Brain pericyte (primary cell): ENCODE data around the gene IGF2R.
"Not testable (repeated sequence)": the region's sequence is repeated elsewhere in the genome, so short reads cannot be mapped to it uniquely, and the experiment has no call there.

Experiments used
- DNase-seq: peaks from one replicate; pipeline ENCODE4 v3.0.0-alpha.2; 2012; ENCODE audit warnings: low read depth, low spot score

The IGF2R gene

DNA sequence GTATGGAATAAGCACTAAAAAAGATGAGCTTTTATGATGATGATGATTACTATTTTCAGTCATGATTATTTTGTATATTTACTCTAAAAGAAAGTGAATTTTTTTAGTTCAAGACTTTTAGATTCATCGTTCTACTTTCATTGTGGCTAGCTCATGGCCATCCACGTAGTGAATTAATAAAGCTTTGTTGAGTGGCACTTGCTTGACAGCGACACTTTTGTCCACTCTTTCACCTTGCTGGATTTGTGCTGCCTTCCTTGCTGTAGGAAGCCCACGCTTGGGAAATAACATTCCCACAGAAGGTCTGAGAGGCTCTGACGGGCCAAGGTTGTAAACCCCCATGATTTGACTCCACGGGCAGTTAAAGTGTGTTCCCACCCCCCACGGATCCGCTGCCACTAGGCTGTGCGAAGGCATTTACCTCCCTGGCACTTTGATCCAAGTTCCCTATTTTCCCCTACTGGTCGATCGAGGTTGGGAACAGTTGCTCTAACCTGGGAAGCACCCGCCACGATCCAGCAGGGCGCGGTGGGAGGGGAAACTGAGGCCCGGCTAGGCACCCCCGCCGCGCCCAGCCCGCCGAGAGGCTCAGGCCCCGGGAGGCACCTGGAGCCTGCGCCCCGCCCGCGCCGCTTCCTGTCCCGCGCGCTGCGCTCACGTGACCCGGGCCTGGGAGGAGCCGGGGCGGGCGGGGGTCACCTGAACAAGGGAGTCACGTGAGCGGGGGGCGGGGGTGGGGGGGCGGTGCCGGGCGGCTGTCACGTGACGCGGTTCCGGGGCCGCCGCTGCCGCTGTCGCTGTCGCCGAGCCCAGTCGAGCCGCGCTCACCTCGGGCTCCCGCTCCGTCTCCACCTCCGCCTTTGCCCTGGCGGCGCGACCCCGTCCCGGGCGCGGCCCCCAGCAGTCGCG lies at the start of gene IGF2R:
TSS of gene IGF2R (plus strand) at position 788 of the 909 bp plus-strand sequence. CDS start 165 bp downstream, outside the sequence.
- DNase-seq: no peak

DNA sequence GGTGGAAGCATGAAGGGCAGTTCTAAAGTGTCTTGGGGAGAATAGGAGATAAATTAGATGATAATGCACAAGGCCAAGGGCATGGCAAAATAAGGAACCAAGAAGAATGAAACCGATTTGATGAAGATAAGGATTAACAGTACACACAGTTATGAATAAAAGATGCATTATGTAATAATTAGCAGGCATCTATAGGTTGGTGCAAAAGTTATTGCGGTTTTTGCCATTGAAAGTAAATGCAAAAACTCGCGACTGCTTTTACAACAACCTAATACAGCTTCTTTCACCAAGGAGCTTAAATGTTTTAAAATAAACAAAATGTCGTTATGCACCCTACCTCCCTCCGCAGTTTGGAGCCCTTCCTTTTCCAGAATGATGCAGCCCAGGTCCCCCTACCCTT lies 49.1 kb upstream of the IGF2R start:
- no peak for DNase-seq

GRCh38 chr6:159924150-159924549 lies 44.7 kb upstream of the IGF2R start:
- DNase-seq: not testable (repeated sequence)

DNA sequence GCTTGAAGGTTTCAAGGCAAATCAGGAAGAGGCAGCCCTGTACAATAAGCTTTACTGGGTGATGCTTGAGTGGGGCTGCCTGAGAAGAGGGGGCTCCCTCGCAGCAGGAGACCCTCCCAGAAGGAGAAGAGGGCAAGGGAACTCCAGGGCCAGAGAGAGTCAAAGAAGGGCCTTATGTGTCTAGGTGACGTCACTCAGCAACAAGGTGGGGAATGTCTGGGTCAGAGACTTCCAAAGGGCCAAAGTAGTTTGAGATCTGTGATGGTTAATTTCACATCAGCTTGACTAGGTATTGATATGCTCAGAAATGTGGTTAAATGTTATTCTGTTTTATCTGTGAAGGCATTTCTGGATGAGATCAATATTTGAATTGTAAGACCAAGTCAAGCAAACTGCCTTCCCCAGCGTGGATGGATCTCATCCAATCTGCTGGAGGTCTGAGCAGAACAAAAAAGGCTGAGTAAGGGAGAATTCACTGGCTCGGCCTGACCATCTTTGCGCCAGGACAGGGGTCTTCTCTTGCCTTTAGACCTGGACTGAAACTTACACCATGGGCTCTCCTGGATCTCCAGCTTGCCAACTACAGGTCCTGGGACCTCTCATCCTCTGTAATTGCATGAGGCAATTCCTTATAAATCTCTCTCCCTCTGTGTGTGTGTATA lies 42.2 kb upstream of the IGF2R start:
- no peak for DNase-seq

GRCh38 chr6:159929819-159930218 lies 39.1 kb upstream of the IGF2R start:
- no peak for DNase-seq

DNA sequence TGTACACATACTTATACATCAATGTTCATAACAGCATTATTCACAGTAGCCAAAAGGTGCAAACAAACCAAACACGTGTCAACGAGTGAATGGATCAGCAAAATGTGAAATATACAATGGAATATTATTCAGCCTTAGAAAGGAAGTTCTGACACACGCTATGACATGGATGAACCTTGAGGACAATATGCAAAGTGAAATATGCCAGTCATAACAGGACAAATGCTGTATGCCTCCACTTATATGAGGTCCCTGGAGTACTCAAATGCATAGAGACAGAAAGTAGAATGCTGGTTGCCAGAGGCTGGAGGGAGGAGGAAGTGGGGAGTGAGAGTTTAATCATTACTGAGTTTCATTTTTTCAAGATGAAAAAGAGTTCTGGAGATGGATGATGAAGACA lies 37.8 kb upstream of the IGF2R start:
- no peak for DNase-seq

DNA sequence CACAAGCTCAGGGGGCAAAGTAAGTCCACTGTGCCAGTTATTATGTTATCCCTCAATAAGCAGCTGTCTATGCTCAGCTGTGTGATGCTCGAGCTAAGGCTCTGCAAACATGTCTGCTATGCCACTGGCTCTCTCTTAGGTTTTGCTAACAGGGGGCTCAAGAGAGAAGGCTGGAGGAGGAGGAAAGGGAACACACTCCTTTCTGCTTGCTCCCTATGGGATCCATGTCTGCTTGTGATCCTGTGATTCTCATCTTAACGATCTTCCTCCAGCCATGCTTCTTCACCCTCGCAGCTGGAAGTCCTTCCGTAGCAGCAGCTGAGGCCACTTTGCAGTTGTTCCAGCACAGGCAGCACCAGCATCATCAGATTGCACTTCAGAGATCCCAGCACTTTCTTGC lies 37.0 kb upstream of the IGF2R start:
- no peak for DNase-seq

DNA sequence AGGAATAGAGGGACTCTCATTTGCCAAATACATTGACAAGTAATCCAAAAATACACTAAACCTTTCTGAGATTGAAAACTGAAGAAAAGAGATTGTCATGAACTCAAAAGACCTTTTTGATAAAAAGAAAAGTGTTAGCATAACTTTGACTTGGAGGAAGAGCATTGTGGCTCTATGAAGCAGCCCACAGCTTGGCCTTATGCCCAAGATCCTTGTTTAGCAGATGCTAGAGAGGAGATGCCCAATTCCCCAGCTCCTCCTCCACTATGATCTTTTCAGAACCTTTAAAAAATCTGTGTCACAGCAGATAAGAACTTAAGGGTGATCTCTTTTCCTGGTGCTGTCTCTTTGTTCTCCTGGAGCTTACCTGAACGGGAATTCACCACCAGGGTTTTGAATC lies 35.8 kb upstream of the IGF2R start:
- DNase-seq: no peak

DNA sequence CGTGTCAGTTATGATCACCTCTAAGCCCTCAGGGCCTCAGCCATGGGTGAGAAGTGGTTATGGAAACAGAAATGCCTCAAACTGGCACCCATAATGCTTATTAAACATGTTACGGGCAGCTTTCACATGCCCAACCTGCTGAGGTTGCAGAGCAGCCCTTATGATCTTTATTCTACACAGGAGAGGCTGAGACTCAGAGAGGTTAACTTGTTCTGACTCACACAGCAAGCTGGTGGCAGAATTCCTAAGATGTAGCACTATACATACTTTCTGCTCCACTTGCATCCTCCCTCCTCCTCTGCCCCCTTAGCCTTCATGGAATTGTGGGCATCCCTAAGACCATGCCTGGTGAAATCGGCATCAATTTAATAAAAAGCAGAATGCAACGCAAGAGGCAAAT lies 34.7 kb upstream of the IGF2R start:
- DNase-seq: no peak

GRCh38 chr6:159935065-159935464 lies 33.8 kb upstream of the IGF2R start:
- DNase-seq: no peak

DNA sequence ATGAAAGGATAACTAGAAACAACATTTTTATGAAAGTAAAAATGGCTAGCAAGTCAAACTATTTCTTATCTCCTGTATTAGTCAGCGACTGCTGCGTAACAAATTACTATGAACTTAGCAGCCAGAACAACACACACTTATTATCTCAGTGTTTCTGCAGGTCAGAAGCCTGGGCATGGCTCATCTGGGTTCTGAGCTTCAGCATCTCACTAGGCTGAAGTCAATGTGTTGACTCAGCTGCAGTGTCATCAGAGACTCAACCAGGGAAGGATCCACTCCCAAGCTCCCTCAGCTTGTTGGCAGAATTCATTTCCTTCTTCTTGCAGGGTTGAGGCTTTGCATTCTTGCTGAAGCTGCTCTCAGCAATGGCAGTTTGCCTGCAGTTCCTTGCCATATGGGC lies 33.2 kb upstream of the IGF2R start:
- DNase-seq: no peak

DNA sequence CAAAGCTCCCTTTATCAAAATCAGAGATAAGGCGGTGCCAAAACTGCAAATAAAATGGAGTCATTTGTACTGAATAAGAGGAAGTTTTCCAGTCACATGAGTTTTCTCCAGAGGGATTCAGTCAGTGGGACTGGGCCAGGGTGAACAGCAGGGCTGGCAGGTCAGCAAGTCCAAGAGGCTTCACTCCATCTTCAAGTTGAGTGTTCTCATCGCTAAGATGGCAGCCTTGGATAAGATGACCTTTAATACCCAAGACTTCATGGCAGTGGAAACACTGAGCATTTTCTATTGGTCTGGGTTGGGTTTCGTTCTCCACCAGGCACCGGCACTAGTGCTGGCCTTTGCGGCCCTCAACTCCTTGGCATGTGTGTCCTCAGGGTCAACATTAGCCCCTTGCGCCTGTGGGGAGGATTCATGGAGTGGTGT lies 29.3 kb upstream of the IGF2R start:
- DNase-seq: no peak

DNA sequence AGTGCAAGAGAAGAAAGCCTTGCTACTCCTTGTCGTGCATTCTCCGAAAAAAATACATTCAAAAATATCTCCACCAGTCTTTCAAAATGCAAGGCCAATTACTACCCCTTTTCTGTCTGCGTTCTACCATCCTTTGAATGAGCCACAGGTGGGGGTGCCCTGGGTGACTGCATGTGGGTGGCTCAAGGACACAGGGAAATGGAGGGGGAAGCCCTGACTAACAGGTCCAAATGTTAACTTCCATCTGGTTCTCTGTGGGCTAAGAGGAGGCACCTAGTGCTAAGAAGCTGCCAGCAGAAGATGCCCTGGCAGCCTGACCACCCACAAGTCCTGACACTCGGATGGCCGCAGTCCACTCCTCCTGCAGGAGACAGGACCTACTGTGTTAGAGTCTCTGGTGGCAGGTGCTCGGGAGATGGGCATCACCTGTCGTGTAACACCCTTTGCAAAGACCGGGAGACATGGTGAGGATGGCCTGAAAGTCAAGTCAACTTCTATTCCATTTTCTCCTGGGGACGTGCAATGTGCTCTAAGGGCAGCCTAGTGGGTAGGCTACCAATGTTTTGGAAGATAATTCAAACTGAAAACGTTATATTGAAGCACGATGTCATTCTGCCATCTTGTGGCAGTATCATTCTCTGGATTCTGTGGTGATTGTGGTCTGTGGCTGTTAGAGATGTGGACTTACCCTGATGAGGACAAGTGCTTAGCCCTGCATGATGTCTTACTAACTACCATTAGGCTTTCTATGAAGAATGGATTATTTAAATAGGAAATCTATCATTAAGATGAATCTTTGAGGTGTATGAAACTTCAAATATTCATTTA lies 27.4 kb upstream of the IGF2R start:
- DNase-seq: peak; percentile 32

DNA sequence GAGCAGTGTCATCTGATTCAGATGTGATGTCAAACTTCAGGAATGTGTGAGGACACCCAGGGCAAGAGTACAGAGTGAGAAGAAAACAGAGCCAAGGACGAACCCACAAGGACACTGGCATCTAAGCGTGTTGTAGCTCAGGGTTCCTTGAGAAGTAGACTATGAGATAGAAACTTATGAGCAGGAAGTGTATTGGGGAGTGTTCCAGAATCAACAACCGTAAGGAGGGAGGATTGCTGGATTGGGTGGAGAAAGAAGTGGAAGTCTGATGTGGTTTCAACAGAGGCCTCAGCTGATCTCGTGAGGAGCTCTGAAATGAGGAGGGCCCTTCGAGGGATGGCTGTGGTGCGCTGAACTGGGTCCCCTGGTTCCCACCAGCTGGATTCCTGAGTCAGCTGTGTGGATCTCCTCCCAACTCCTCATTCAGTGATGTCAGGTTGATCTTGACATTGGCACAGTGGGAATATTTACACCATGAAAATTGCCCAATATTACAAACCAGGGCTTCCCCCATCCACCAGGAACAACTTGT lies 25.7 kb upstream of the IGF2R start:
- DNase-seq: peak; percentile 53

DNA sequence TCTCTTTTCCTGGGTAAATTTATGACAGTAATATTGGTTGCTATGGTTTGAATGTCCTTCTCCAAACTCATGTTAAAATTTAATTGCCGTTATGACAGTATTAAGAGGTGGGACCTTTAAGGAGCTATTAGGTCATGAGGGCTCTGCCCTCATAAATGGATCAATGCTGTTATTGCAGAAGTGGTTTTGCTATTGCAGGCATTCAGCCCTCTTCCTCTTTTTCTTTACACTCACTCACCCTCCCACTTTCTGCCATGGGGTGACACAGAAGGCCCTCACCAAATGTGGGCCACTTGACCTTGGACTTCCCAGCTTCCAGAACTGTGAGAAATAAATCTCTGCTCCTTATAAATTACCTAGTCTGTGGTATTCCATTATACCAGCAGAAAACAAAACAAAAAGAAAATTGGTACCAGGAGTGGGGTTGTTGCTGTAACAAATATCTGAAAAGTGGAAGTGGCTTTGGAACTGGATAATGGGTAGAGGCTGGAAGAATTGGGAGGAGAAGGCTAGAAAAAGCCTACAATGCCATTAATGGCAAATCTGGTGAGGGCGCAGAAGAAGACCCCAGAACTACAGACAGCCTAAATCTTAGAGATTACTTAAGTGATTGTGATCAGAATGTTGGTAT lies 24.8 kb upstream of the IGF2R start:
- no peak for DNase-seq

DNA sequence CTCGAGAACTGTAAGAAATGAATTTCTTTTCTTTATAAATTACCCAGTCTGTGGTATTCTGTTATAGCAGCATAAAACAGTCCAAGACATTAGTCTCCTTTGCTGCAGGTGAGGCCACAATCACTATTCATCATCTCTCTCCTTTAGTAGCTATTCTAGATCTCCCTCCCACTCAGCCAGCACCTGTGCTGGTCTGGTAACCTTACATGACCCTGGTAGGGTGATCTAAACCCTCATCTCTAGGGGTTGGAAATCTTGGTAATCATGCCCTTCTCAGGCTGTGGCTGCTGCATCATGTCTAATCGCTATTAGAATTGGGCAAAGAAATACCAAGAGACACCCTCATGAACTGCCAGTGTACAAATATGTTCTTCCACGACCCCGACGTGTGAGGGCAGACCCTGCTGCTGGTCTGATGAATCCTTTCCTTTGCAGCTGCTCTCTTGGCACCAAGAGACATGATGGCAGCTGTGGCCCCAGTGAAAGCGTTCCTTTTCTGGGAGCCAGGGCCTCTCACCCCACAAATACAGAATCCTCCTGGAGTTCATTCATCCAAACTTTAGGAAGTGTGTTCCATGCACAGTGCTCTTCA lies 23.0 kb upstream of the IGF2R start:
- DNase-seq: no peak

DNA sequence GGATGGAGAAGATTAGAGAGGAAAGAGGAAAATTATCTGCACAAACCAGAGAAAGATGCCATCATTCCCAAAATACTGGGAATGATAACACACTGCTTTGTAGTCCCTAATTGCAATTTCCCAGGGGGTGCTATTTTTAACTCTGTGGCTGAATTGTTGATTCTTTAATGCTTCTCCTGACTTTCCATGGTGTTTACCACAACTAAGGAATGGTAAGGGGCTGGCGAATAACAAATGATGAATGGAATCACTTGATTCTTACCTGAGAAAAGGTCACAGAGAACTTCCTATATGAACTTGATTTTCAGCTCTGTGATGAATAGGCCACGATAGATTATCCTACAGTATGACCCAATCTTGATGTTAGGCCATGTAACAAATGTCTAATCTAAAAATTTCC lies 22.0 kb upstream of the IGF2R start:
- DNase-seq: no peak

- DNase-seq: no peak
Measured at GRCh38 chr6:159948199-159948598, 20.7 kb upstream of the IGF2R start.

DNA sequence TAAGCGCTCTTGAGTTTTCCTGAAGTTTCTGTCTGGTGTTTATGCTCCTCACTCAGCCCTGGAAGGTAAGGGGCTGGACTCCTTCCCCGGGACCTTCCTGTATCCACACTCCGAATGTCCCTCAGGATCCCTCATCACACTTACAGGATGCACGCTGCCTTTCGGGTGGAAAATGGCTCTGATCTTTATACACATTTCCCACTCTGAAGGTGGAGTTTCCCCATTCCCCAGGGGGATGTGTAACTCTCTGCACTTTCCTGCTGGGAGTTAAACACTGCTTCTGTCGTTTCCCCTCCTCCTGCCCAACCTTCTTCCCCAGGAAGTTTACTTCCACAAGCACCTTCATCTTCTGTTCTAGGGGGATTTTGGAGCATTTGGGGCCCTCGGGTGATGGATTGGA lies 17.1 kb upstream of the IGF2R start:
- no peak for DNase-seq

DNA sequence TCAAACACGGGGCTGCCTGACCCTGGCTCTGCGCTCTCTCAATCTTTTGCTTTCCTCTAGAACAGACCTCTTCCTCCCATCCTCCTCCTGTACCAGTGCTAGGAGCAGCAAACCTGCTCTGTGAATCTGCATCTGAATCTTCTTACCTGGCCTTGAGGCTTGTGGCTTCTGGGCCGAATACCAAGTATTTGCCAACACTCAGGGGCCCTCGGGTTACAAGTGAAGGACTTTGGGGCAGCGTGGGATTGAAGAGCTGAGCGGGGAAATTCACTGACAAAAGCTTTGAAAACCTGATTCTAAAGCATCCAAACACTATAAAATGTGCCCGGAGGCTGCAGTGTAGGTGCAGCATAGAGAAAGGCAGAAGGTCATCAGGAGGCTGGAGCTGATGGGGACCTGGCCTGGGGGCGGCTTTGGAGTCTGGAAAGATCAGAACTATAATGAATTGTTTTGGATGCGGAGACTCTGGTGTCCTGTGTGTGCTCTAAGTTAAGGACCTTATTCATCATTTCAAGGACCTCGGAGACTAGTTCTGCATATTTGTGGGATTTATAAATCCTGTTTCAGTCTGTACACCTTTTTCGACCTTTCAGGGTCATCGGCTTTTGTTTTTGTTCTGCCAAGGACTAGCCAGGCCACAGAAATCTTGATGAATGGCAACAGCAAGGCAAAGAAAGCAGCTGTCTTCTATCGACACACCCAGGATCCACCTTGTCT lies 16.4 kb upstream of the IGF2R start:
- DNase-seq: no peak
